ENCODE data around the gene SRGAP2C. TPM values are rescaled to one million over a fixed set of nuclear protein-coding genes. Genes with fewer than 3 reads are reported as not detected.
A peak's percentile ranks its signal among the peaks of the same experiment; 100 is the strongest.
"Not testable (repeated sequence)": the region's sequence is repeated elsewhere in the genome, so short reads cannot be mapped to it uniquely, and the experiment has no call there.

Gene SRGAP2C
- total RNA-seq, 1 experiment from 2014 or later: 49.9 TPM

GRCh38 chr1:121216676-121217075 lies 31.9 kb downstream of the SRGAP2C start:
- POLR2A ChIA-PET (ENCODE audit: unreplicated experiment); H3K4me1 ChIP-seq (replicated peaks; ENCODE audit: insufficient read depth); intact Hi-C loops (cut with micrococcal nuclease; ENCODE audit: unreplicated experiment); H3K79me2 ChIP-seq (ENCODE audit: low read depth); BruUV-seq (replicated peaks); DNase-seq; H3F3A ChIP-seq (ENCODE audit: insufficient read depth, low read depth); H4K20me1 ChIP-seq (ENCODE audit: insufficient read depth); H3K4me2 ChIP-seq; H2AFZ ChIP-seq; H3K27me3 ChIP-seq (ENCODE audit: insufficient read depth, low read depth); H3K9me3 ChIP-seq (ENCODE audit: insufficient read depth, low read depth); H3K9me2 ChIP-seq (ENCODE audit: insufficient read depth); H3K4me3 ChIP-seq; H3K27ac ChIP-seq; H3K36me3 ChIP-seq (ENCODE audit: low read depth); CTCF ChIA-PET: not testable (repeated sequence)

- POLR2A ChIA-PET (ENCODE audit: unreplicated experiment); H3K4me1 ChIP-seq (replicated peaks; ENCODE audit: insufficient read depth); H3F3A ChIP-seq (ENCODE audit: insufficient read depth, low read depth); H2AFZ ChIP-seq; H3K9me3 ChIP-seq (ENCODE audit: insufficient read depth, low read depth); H3K4me3 ChIP-seq; H3K4me2 ChIP-seq; H3K27ac ChIP-seq; H3K9me2 ChIP-seq (ENCODE audit: insufficient read depth); intact Hi-C loops (cut with micrococcal nuclease; ENCODE audit: unreplicated experiment); CTCF ChIA-PET; BruUV-seq (replicated peaks); H3K27me3 ChIP-seq (ENCODE audit: insufficient read depth, low read depth); H4K20me1 ChIP-seq (ENCODE audit: insufficient read depth); H3K36me3 ChIP-seq (ENCODE audit: low read depth): not testable (repeated sequence)
- peak in 1 of 2 experiments; percentile 15 for DNase-seq
- H3K79me2 ChIP-seq (ENCODE audit: low read depth): peaks cover 10% of the 10 kb centered on the region
Measured at GRCh38 chr1:121221770-121222169, 37.0 kb downstream of the SRGAP2C start.

- intact Hi-C loops (cut with micrococcal nuclease; ENCODE audit: unreplicated experiment): not testable (repeated sequence)
Measured at GRCh38 chr1:121224714-121225113, 39.9 kb downstream of the SRGAP2C start.

GRCh38 chr1:121226295-121226904 lies 41.6 kb downstream of the SRGAP2C start:
- DNase-seq; H2AFZ ChIP-seq; intact Hi-C loops (cut with micrococcal nuclease; ENCODE audit: unreplicated experiment); H3K36me3 ChIP-seq (ENCODE audit: low read depth); H3K27ac ChIP-seq; H3K4me1 ChIP-seq (replicated peaks; ENCODE audit: insufficient read depth); H3K27me3 ChIP-seq (ENCODE audit: insufficient read depth, low read depth); CTCF ChIA-PET; H3F3A ChIP-seq (ENCODE audit: insufficient read depth, low read depth); H3K4me2 ChIP-seq; POLR2A ChIA-PET (ENCODE audit: unreplicated experiment); H4K20me1 ChIP-seq (ENCODE audit: insufficient read depth); H3K4me3 ChIP-seq; BruUV-seq (replicated peaks); H3K9me2 ChIP-seq (ENCODE audit: insufficient read depth); H3K9me3 ChIP-seq (ENCODE audit: insufficient read depth, low read depth): not testable (repeated sequence)
- peaks cover 10% of the 10 kb centered on the region for H3K79me2 ChIP-seq (ENCODE audit: low read depth)

More at GRCh38 chr1:121224714-121225113, 39.9 kb downstream of the SRGAP2C start:
- H3K9me3 ChIP-seq (ENCODE audit: insufficient read depth, low read depth); H2AFZ ChIP-seq; BruUV-seq (replicated peaks); POLR2A ChIA-PET (ENCODE audit: unreplicated experiment); H3K79me2 ChIP-seq (ENCODE audit: low read depth); H3K36me3 ChIP-seq (ENCODE audit: low read depth); CTCF ChIA-PET; H4K20me1 ChIP-seq (ENCODE audit: insufficient read depth); H3K9me2 ChIP-seq (ENCODE audit: insufficient read depth); H3K27ac ChIP-seq; H3F3A ChIP-seq (ENCODE audit: insufficient read depth, low read depth); H3K27me3 ChIP-seq (ENCODE audit: insufficient read depth, low read depth); H3K4me3 ChIP-seq; H3K4me1 ChIP-seq (replicated peaks; ENCODE audit: insufficient read depth); H3K4me2 ChIP-seq; DNase-seq: not testable (repeated sequence)

GRCh38 chr1:121226925-121227324 lies 42.1 kb downstream of the SRGAP2C start:
- H2AFZ ChIP-seq; H3F3A ChIP-seq (ENCODE audit: insufficient read depth, low read depth); H3K4me2 ChIP-seq; H3K9me3 ChIP-seq (ENCODE audit: insufficient read depth, low read depth); H4K20me1 ChIP-seq (ENCODE audit: insufficient read depth); CTCF ChIA-PET; H3K4me3 ChIP-seq; intact Hi-C loops (cut with micrococcal nuclease; ENCODE audit: unreplicated experiment); H3K79me2 ChIP-seq (ENCODE audit: low read depth); POLR2A ChIA-PET (ENCODE audit: unreplicated experiment); DNase-seq; H3K27me3 ChIP-seq (ENCODE audit: insufficient read depth, low read depth); BruUV-seq (replicated peaks); H3K9me2 ChIP-seq (ENCODE audit: insufficient read depth); H3K36me3 ChIP-seq (ENCODE audit: low read depth); H3K4me1 ChIP-seq (replicated peaks; ENCODE audit: insufficient read depth): not testable (repeated sequence)
- H3K27ac ChIP-seq: peak overlapping the region; percentile 67

GRCh38 chr1:121227544-121228330 lies 43.0 kb downstream of the SRGAP2C start:
- H3K79me2 ChIP-seq (ENCODE audit: low read depth): not testable (repeated sequence)

GRCh38 chr1:121230636-121231035 lies 45.9 kb downstream of the SRGAP2C start:
- H3K79me2 ChIP-seq (ENCODE audit: low read depth); CTCF ChIA-PET; H4K20me1 ChIP-seq (ENCODE audit: insufficient read depth); H3K4me3 ChIP-seq; H3K4me1 ChIP-seq (replicated peaks; ENCODE audit: insufficient read depth); H3K9me2 ChIP-seq (ENCODE audit: insufficient read depth); H3K4me2 ChIP-seq; H3K27ac ChIP-seq; H2AFZ ChIP-seq; BruUV-seq (replicated peaks); H3F3A ChIP-seq (ENCODE audit: insufficient read depth, low read depth); H3K27me3 ChIP-seq (ENCODE audit: insufficient read depth, low read depth); DNase-seq; H3K9me3 ChIP-seq (ENCODE audit: insufficient read depth, low read depth); intact Hi-C loops (cut with micrococcal nuclease; ENCODE audit: unreplicated experiment); POLR2A ChIA-PET (ENCODE audit: unreplicated experiment); H3K36me3 ChIP-seq (ENCODE audit: low read depth): not testable (repeated sequence)

More at GRCh38 chr1:121227544-121228330, 43.0 kb downstream of the SRGAP2C start:
- BruUV-seq (replicated peaks); H4K20me1 ChIP-seq (ENCODE audit: insufficient read depth); H3K4me1 ChIP-seq (replicated peaks; ENCODE audit: insufficient read depth); H2AFZ ChIP-seq; H3K9me2 ChIP-seq (ENCODE audit: insufficient read depth); H3K4me2 ChIP-seq; POLR2A ChIA-PET (ENCODE audit: unreplicated experiment); H3K9me3 ChIP-seq (ENCODE audit: insufficient read depth, low read depth); intact Hi-C loops (cut with micrococcal nuclease; ENCODE audit: unreplicated experiment); CTCF ChIA-PET; H3K27me3 ChIP-seq (ENCODE audit: insufficient read depth, low read depth); H3F3A ChIP-seq (ENCODE audit: insufficient read depth, low read depth); H3K4me3 ChIP-seq; H3K36me3 ChIP-seq (ENCODE audit: low read depth); DNase-seq: not testable (repeated sequence)
- H3K27ac ChIP-seq: peak overlapping the region; percentile 67; the same call in 1 of the 2 replicates

Measured in PC-9 (cell line).